ENCODE measurements around the gene PRPF19. TPM values are rescaled to one million over a fixed set of nuclear protein-coding genes. Genes with fewer than 3 reads are reported as not detected.

The PRPF19 gene
- total RNA-seq, 1 donor, result 41.5 TPM

DNA sequence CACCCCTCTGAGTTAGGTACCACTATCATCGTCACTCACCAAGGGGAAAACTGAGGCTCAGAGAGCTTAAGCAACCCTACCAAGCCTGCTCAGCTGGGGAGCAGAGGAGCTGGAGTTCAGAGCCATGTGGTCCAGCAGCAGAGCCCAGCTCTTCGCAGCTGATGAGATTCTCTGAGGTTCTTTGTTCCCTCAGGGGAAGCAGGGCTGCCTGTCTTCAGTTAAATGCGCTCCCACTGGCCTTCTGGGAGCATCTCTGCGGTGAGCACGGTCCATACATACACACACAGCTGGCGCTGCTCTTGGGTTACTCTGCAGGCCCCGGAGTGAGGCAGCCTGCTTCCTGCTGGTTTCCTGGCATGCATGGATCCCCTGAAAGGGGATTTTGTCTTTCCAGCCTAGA is 45.4 kb downstream of the PRPF19 start:
- H3K4me3 ChIP-seq (ENCODE audit: low read depth, low read length), result no peak overlapping the region
- TF ChIP-seq, protein P1, sequence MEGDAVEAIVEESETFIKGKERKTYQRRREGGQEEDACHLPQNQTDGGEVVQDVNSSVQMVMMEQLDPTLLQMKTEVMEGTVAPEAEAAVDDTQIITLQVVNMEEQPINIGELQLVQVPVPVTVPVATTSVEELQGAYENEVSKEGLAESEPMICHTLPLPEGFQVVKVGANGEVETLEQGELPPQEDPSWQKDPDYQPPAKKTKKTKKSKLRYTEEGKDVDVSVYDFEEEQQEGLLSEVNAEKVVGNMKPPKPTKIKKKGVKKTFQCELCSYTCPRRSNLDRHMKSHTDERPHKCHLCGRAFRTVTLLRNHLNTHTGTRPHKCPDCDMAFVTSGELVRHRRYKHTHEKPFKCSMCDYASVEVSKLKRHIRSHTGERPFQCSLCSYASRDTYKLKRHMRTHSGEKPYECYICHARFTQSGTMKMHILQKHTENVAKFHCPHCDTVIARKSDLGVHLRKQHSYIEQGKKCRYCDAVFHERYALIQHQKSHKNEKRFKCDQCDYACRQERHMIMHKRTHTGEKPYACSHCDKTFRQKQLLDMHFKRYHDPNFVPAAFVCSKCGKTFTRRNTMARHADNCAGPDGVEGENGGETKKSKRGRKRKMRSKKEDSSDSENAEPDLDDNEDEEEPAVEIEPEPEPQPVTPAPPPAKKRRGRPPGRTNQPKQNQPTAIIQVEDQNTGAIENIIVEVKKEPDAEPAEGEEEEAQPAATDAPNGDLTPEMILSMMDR (IDR thresholded peaks at IDR 0.05; ENCODE audit: insufficient read depth, low read depth, low read length), result no peak
- DNase-seq (ENCODE audit: low read depth), result no peak

DNA sequence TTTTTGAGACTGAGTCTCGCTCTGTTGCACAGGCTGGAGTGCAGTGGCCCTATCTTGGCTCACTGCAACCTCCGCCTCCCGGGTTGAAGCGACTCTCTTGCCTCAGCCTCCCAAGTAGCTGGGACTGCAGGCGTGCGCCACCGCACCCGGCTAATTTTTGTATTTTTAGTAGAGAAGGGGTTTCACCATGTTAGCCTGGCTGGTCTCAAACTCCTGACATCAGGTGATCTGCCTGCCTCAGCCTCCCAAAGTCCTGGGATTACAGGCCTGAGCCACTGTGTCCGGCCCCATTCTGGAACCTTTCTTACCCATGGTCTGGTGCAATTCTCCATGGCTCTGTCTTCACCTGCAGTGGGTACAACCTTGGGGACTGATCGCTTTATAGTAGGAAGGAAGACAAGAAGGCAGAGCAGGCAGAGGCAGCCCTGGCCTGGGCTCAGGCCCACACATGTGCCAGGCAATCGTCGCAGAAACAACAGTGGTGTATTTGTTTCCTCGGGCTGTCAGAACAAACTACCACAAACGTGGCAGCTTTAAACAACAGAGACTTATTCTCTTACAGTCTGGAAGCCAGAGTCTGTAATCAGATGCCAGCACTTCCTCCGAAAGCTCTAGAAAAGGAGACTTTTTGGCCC is 46.7 kb downstream of the PRPF19 start:
- no peak overlapping the region for H3K4me3 ChIP-seq (ENCODE audit: low read depth, low read length)
- DNase-seq (ENCODE audit: low read depth), result no peak
- TF ChIP-seq, protein P1 (IDR thresholded peaks at IDR 0.05; ENCODE audit: insufficient read depth, low read depth, low read length), result no peak

DNA sequence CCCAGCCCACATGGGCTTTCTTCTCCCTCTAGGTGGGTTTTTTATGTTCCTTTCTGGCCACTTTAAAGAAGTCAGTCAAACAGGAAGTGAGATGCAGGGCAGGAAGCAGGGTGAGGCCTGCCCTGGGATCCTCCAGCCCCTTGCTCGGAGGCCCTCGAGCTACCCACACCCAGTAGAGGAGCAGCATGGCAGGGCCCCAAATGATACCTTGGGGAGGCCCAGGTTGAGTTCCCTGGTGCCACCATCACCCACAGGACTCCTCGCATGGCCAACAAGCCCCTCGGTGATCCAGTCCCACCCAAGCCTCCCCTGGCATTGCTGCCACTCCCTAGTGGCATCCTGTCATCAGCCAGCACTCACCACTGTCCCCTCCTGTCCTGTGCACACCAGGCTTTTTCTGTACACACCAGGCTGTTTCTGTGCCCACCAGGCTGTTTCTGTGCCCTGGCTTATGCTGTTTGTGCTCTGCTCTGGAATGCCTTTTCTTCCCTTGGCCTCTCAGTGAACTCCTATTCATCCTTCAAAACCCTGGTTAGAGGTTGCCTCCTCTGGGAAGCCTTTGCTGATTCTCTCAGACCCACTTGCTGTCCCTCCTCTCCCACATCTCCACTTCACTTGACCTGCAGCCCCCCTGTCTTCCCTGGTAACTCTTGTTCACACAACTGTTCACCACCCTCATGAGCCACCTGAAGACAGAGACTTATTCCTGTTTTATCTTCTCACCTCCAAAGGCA is 47.5 kb downstream of the PRPF19 start:
- no peak for DNase-seq (ENCODE audit: low read depth)
- TF ChIP-seq, protein P1 (IDR thresholded peaks at IDR 0.05; ENCODE audit: insufficient read depth, low read depth, low read length), result no peak
- no peak overlapping the region for H3K4me3 ChIP-seq (ENCODE audit: low read depth, low read length)

DNA sequence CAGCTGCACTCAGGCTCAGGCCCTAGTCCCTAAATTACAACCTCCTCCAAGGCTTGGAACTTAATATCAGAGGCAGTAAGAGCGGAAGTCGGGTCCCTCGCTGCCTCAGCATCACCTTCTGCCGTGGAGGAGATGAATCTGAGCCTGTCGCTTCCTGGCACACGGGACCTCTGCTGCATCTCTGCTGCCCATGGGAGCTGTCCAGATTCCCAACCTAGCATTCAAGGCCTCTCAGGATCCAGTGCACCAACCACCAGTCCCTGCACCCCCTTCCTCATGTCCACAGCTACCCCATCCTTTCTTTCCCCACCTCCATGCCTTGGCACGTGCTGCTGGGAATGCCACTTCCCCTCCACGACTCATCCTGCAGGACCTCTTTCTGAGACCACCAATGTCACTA is 48.1 kb downstream of the PRPF19 start:
- DNase-seq (ENCODE audit: low read depth), result no peak

DNA sequence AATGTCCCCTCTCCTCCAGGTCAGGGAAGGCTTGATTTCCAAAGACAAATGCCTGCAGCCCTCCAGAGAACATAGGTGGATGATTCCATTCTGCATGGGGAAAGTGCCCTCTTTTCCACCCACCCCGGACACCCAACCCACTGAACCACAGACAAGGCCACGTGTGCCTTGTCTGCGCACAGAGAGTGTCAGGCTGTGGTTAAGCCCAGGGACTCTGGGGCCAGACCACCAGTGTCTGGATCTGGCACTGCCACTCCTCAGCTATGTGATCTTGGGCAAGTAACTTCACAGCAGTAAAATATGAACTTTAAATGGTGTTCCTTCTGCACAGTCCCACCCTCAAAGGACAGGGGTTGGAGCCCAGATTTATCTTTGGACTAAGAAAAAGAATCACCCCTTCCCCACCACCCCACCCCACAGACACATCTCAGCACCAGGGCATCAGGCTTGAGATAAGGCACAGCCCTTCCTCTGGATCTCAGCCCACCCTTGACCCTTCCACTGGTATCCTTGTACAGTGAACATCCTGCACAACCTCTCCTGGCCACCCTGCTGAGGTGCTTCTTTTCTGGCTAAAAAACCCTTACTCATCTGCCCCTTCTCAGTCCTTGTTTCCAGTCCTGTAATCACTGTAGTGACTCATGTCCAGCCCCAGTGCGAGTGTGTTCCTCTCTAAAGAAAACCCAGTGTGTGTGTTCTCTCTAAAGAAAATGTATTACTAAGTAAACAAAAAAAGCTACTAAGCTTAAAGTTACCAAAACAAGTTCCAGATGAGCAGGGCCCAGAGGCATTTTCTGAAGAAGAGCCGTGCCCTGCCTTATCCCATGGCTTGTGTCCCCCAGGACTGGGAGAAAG is 48.8 kb downstream of the PRPF19 start:
- TF ChIP-seq, protein P1 (IDR thresholded peaks at IDR 0.05; ENCODE audit: insufficient read depth, low read depth, low read length), result no peak
- no peak overlapping the region for H3K4me3 ChIP-seq (ENCODE audit: low read depth, low read length)
- peak; percentile 28 for DNase-seq (ENCODE audit: low read depth)

More for the DNA sequence above, 48.1 kb downstream of the PRPF19 start:
- H3K4me3 ChIP-seq (ENCODE audit: low read depth, low read length), result no peak overlapping the region
- TF ChIP-seq, protein P1 (IDR thresholded peaks at IDR 0.05; ENCODE audit: insufficient read depth, low read depth, low read length), result no peak

DNA sequence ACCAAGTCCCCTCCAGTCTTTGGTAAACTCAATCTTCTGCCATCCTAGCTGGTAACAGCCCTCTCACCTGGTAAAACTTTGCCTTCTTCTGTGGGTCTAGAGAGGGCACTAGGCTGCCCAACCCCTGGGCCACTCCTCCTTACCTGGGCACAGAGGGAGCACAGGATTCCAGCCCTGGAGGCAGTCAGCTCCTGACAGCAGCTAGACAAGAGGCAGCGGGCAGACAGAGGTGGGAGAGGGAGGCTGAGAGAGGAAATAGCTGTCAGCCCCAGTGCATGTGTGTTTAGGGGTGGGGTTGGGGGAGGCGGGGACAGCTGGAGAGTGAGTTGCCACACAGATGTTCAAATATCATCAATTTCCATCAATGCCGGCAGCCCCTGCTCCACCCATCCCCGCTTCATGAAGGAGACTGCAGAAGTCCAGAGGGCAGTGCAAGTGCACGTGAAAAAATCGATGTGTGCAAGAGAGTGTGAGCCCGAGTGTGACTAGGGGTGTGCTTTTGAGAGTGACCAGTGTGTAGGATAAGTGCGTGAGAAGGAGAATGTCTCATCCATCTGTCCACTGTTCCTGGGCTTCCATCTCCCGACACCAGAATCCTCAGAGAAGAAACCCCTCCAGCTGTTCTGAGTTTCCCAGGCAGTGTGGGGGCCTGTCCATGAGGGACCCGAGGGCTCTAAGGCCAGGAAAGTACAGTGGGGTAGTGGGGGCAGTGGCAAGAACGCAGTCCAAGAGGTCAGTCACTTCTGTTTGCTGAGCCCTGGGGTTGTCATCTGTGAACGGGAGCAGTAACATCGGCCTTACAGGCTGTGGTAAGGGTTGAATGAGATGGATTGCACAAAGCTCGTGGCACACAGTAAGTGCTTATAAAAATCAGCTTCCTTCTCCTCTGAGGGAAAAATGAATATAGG is 50.4 kb downstream of the PRPF19 start, which contains the start of gene PTGDR2:
PTGDR2 (minus strand) TSS at position 225 of the 908 bp plus-strand sequence. CDS start 2,228 bp downstream, outside the sequence.
- no peak for DNase-seq (ENCODE audit: low read depth)
- TF ChIP-seq, protein P1 (IDR thresholded peaks at IDR 0.05; ENCODE audit: insufficient read depth, low read depth, low read length), result no peak
- H3K4me3 ChIP-seq (ENCODE audit: low read depth, low read length), result no peak within 1 kb of the TSS

Measured in fibroblast of villous mesenchyme (primary cell).